MM.1S (cell line): ENCODE data around the gene CCDC190.

Experiments
- DNase-seq: peaks from one replicate; pipeline ENCODE4 v3.0.0-alpha.2; 2015
- H2AFZ ChIP-seq: fragments of 300-600 bp; sonication (generic); 2 replicates; pipeline ENCODE4 v1.6.0; 2016; ENCODE audit warnings: antibody characterized with exemption, low read length
- H3F3A ChIP-seq: fragments of 300-600 bp; sonication (generic); 2 replicates; pipeline ENCODE4 v1.6.1; 2016; ENCODE audit warnings: mild to moderate bottlenecking, antibody characterized with exemption, low read length, moderate library complexity, mixed read lengths; ENCODE audit not compliant: insufficient read depth
- H3K27ac ChIP-seq: fragments of 300-600 bp; sonication (generic); 2 replicates; pipeline ENCODE4 v1.5.1; 2016; ENCODE audit warnings: mild to moderate bottlenecking, low read length
- H3K27me3 ChIP-seq: fragments of 300-600 bp; sonication (generic); replicated peaks from 2 replicates; pipeline ENCODE4 v1.6.0; 2016; ENCODE audit warnings: low read length; ENCODE audit not compliant: insufficient read depth
- H3K36me3 ChIP-seq: fragments of 300-600 bp; sonication (generic); replicated peaks from 2 replicates; pipeline ENCODE4 v1.6.1; 2016; ENCODE audit warnings: mild to moderate bottlenecking, low read length, mixed read lengths; ENCODE audit not compliant: insufficient read depth
- H3K4me1 ChIP-seq: fragments of 300-600 bp; sonication (generic); 2 replicates; pipeline ENCODE4 v1.6.1; 2016; ENCODE audit warnings: low read length, mixed read lengths
- H3K4me2 ChIP-seq: fragments of 300-600 bp; sonication (generic); 2 replicates; pipeline ENCODE4 v1.6.0; 2016; ENCODE audit warnings: low read depth, low read length
- H3K4me3 ChIP-seq: fragments of 300-600 bp; sonication (generic); 2 replicates; pipeline ENCODE4 v1.5.1; 2016; ENCODE audit warnings: low read length, mixed read lengths
- H3K79me2 ChIP-seq: fragments of 300-600 bp; sonication (generic); 2 replicates; pipeline ENCODE4 v1.6.1; 2016; ENCODE audit warnings: mixed run types, low read length, mixed read lengths
- H3K9ac ChIP-seq: fragments of 300-600 bp; sonication (generic); 2 replicates; pipeline ENCODE4 v1.6.1; 2016; ENCODE audit warnings: low read length, mixed read lengths
- H3K9me2 ChIP-seq: fragments of 300-600 bp; sonication (generic); replicated peaks from 2 replicates; pipeline ENCODE4 v1.6.1; 2016; ENCODE audit warnings: mild to moderate bottlenecking, low read length, mixed read lengths; ENCODE audit not compliant: insufficient read depth
- H3K9me3 ChIP-seq: fragments of 300-600 bp; sonication (generic); replicated peaks from 2 replicates; pipeline ENCODE4 v1.6.1; 2016; ENCODE audit warnings: mild to moderate bottlenecking, low read length, mixed read lengths; ENCODE audit not compliant: insufficient read depth
- H4K20me1 ChIP-seq: fragments of 300-600 bp; sonication (generic); 2 replicates; pipeline ENCODE4 v1.6.1; 2016; ENCODE audit warnings: mild to moderate bottlenecking, low read length, moderate library complexity, mixed read lengths; ENCODE audit not compliant: insufficient read depth
- EZH2 ChIP-seq: fragments of 300-600 bp; sonication (generic); optimal IDR thresholded peaks from 2 replicates; pipeline ENCODE3; 2017; ENCODE audit warnings: low read depth, mild to moderate bottlenecking, antibody characterized with exemption, low read length, mixed read lengths
- EZH2phosphoT487 ChIP-seq: fragments of 300-600 bp; sonication (generic); IDR thresholded peaks from 2 replicates; pipeline ENCODE4 v1.6.1; 2018; ENCODE audit warnings: antibody characterized with exemption, low read length
- TF ChIP-seq, protein P1 (sequence below): fragments of 300-600 bp; sonication (generic); IDR thresholded peaks from 2 replicates; pipeline ENCODE4 v1.5.1; 2016; ENCODE audit warnings: antibody characterized with exemption, low read length, mixed read lengths

The CCDC190 gene

GRCh38 chr1:162847839-162848453 lies 13.0 kb downstream of the CCDC190 start:
- no peak overlapping the region for H3K4me2 ChIP-seq
- H3K27ac ChIP-seq: no peak overlapping the region
- H3F3A ChIP-seq: no peaks in the 10 kb centered on the region
- no peaks in the 10 kb centered on the region for H4K20me1 ChIP-seq
- H3K9me3 ChIP-seq: no peaks in the 10 kb centered on the region
- H3K4me3 ChIP-seq: no peak overlapping the region
- H3K79me2 ChIP-seq: no peaks in the 10 kb centered on the region
- TF ChIP-seq, protein P1, sequence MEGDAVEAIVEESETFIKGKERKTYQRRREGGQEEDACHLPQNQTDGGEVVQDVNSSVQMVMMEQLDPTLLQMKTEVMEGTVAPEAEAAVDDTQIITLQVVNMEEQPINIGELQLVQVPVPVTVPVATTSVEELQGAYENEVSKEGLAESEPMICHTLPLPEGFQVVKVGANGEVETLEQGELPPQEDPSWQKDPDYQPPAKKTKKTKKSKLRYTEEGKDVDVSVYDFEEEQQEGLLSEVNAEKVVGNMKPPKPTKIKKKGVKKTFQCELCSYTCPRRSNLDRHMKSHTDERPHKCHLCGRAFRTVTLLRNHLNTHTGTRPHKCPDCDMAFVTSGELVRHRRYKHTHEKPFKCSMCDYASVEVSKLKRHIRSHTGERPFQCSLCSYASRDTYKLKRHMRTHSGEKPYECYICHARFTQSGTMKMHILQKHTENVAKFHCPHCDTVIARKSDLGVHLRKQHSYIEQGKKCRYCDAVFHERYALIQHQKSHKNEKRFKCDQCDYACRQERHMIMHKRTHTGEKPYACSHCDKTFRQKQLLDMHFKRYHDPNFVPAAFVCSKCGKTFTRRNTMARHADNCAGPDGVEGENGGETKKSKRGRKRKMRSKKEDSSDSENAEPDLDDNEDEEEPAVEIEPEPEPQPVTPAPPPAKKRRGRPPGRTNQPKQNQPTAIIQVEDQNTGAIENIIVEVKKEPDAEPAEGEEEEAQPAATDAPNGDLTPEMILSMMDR: peak; percentile 99
- TF ChIP-seq EZH2phosphoT487: no peak
- no peaks in the 10 kb centered on the region for H3K27me3 ChIP-seq
- H3K4me1 ChIP-seq: no peaks in the 10 kb centered on the region
- no peak overlapping the region for H2AFZ ChIP-seq
- DNase-seq: peak; percentile 91
- no peak overlapping the region for H3K9ac ChIP-seq
- no peaks in the 10 kb centered on the region for H3K9me2 ChIP-seq
- H3K36me3 ChIP-seq: no peaks in the 10 kb centered on the region

DNA sequence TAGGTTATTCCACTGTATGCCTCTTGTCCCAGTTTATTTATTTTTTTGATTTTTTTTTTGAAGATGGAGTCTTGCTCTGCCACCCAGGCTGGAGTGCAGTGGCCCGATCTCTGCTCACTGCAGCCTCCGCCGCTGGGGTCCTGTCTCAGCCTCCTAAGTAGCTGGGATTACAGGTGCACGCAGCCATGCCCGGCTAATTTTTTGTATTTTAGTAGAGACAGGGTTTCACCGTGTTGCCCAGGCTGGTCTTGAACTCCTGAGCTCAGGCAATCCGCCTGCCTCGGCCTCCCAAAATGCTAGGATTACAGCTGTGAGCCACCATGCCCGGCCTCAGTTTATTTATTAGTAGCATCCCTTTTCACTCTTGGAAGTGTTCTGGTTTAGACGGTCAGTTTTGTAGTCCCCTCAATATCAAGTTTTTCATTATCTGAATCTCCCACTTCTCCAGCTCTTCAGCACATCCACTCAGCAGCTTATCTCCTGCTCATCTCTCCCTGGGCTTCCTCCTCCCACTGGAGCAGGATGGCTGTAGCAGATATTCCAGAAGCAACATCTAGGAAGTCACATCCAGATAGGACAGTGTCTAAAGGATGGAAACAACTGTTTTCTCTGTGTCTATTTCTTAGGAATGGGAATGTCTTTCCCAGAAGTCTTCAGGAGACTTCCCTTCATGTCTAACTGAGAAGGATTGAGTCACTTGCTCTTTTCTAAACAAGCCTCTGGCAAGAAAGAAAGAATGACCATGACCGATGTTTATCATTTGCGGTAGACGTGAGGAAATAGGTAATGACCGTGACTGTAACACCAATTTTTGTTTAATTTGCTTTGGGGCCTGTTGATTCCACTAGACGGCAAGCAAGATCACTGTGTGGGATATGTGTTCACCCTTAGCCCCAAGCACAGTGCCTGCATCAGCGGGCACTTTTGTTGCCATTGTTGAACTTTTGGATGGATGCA lies 14.4 kb downstream of the CCDC190 start:
- Histone ChIP-seq H3K27ac (no peak overlapping the region), H2AFZ (no peak overlapping the region), H3K9me3 (no peaks in the 10 kb centered on the region), H3F3A (no peaks in the 10 kb centered on the region), H3K4me3 (no peak overlapping the region), H3K36me3 (no peaks in the 10 kb centered on the region), H4K20me1 (no peaks in the 10 kb centered on the region), H3K4me1 (no peaks in the 10 kb centered on the region), H3K9me2 (no peaks in the 10 kb centered on the region), H3K79me2 (no peaks in the 10 kb centered on the region), H3K9ac (no peak overlapping the region), H3K27me3 (no peaks in the 10 kb centered on the region), H3K4me2 (no peak overlapping the region)
- no peak for DNase-seq
- TF ChIP-seq EZH2phosphoT487 (no peak), EZH2 (no peak)
- TF ChIP-seq, protein P1: no peak

GRCh38 chr1:162844153-162844552 lies 16.8 kb downstream of the CCDC190 start:
- TF ChIP-seq EZH2phosphoT487: no peak
- TF ChIP-seq, protein P1: no peak
- no peak for TF ChIP-seq EZH2
- no peaks in the 10 kb centered on the region for H4K20me1 ChIP-seq
- H3K79me2 ChIP-seq: no peaks in the 10 kb centered on the region
- no peaks in the 10 kb centered on the region for H3K27me3 ChIP-seq
- no peak for DNase-seq
- no peak overlapping the region for H3K9ac ChIP-seq
- H3K4me1 ChIP-seq: no peaks in the 10 kb centered on the region
- H3K9me2 ChIP-seq: no peaks in the 10 kb centered on the region
- no peaks in the 10 kb centered on the region for H3F3A ChIP-seq
- no peaks in the 10 kb centered on the region for H3K9me3 ChIP-seq
- H3K36me3 ChIP-seq: no peaks in the 10 kb centered on the region
- no peak overlapping the region for H3K4me3 ChIP-seq
- no peak overlapping the region for H2AFZ ChIP-seq
- H3K4me2 ChIP-seq: no peak overlapping the region
- H3K27ac ChIP-seq: no peak overlapping the region
